Islet of Langerhans (tissue), 1 donor: ENCODE measurements around the gene ACVR1B.

ENCODE experiments used
- FAIRE-seq: peaks from one replicate; lab custom pipeline; 2011; peaks lifted over from hg19 to GRCh38; lab: Jason Lieb, UNC

ACVR1B gene

DNA sequence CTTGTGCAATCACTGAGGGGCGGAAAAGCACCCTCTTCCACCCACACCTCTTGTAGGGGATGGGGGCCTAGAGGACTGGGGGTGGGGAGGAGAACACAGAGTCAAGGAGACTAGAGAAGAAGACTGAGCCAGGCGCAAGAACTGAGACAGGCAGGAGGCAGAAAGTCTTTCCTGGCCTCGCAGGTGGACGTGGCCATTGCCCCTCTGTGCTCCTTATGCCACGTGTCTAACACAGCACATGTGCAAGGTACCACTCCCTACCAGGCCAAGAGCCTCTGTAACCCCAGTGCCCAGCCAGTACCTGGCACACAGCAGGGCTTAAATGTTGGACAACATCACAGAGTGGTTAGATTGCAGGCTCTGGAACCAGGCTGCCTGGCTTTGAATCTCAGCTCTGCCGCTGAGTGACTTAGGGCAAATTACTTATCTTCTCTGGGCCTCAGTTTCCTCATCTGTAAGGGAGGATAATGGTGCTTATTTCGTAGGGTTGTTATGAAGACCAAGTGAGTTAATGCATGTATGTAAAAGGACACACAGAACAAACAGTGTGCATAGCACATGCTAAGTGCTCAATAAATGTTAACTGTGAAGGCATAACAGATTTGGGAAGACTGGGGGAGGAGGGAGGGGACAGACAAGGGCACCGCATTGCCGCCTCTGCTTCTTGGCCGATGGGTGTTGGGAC, 53.9 kb downstream of the ACVR1B start:
- no peak for FAIRE-seq

- FAIRE-seq = no peak
Observed at GRCh38 chr12:52005903-52006703, 54.6 kb downstream of the ACVR1B start.

DNA sequence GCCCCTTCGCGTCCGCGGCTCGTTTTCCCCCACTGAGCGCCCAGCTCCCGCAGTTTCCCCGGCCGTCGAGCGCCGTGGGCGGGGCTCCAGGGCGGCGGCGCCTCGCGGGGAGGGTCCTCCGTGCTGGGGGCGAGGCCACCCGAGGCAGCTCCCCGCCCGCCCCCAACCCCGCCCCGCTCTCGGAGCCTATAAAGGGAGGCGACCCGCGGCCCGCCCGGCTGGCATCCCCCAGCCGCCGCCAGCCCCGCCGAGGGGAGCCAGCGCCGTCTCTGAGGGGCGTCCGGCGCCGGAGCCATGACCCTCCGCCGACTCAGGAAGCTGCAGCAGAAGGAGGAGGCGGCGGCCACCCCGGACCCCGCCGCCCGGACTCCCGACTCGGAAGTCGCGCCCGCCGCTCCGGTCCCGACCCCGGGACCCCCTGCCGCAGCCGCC, 55.2 kb downstream of the ACVR1B start, which contains the start of gene TAMALIN:
Gene TAMALIN, plus strand, starts transcription at position 221 of the 432 bp plus-strand sequence. Its CDS starts 74 bp downstream, at position 295.
- no peak for FAIRE-seq

DNA sequence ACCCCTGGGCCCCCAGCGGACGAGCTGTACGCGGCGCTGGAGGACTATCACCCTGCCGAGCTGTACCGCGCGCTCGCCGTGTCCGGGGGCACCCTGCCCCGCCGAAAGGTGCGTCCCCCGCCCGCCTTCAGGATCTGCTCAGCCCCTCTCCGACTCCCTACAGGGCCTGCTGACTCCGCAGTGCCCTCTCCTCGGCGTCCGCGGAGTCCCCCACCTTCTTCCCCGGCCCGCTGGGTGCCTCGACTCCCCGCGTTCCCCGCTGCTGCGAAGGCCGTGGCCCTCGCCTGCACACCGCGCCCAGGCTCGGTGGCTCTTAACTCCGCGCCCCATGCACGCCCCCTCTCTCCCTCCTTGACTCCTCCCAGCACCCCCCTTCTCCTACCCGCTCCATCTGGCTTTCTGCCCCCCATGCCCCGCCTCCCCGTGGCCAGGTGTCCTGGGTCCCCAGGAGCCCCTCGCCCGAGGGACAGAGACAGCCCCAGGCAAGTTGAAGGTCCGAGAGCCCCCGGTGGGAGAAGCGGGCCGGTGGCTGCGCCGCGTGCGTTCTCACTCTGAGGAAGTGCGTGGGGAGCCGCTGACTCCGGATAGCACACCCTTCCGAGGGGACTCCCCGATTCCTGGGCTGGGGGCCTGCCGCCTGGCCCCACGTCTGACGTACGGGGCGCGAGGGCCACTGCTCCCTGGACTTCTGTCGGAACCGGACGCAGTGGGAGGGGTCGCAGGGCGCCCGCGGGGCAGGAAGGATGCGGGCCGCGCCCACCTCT, 55.8 kb downstream of the ACVR1B start:
- no peak for FAIRE-seq

GRCh38 chr12:52007982-52008510, 56.5 kb downstream of the ACVR1B start:
- FAIRE-seq = no peak

DNA sequence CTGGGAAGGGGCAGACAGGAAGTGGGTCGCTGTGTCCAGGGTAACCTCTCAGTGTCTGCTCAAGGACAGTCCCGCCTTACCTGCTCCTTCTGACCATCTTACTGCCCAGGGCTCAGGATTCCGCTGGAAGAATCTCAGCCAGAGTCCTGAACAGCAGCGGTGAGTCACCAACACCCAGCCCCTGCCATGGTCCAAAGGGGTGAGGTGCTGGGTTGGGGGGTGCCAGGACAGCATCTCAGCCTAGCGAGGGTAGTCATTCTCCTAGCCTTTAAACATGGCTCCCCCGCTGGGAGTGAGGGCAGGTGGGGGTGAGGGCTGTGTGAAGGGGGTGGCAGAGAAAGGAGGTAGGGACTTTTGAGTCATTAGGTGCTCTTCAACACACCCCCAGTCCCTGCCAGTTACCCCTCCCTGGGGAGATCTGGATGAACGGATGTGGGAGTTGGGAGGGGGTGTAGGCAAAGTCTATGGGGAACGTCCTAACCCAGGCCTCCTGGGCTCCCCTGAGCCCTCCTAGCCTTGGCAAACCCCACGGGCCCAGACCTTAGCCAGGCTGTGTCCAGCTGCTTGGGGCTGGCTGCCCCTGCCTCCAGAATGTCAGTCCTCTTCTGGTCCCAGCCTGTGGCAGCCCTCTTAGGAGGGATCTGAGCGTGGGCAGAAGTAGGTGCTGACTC, 57.7 kb downstream of the ACVR1B start:
- no peak for FAIRE-seq

- no peak for FAIRE-seq
Observed at GRCh38 chr12:52010152-52010622, 58.7 kb downstream of the ACVR1B start.

GRCh38 chr12:52010692-52011601, 59.4 kb downstream of the ACVR1B start:
- FAIRE-seq = no peak

- FAIRE-seq = no peak
Observed at GRCh38 chr12:52011602-52012214, 60.2 kb downstream of the ACVR1B start.

DNA sequence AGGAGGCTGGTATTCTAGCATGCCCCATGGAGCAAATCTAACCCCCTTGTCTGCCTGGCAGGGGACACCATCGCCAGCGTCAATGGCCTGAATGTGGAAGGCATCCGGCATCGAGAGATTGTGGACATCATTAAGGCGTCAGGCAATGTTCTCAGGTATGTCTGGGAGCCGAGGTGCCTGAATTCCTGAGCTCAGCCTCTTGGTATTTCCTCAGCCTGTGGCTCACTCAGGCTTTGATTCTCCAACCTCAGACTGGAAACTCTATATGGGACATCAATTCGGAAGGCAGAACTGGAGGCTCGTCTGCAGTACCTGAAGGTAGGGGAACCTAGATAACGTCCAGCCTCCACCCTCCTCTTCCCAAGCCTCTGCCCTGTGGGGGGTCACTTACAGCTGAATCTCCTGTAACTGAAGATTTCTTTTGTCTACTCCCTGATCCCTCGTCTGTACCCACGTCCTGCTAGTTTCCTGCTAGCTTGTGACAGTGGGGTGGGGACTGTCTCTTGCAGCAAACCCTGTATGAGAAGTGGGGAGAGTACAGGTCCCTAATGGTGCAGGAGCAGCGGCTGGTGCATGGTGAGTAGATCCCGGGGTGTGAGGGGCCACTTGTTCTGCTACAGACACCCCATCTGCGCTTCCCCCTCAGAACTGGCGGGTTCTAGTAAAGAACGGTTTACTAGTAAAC, 62.3 kb downstream of the ACVR1B start:
- no peak for FAIRE-seq

GRCh38 chr12:52014567-52015530, 63.4 kb downstream of the ACVR1B start:
- FAIRE-seq = no peak

GRCh38 chr12:52015532-52016041, 64.1 kb downstream of the ACVR1B start:
- FAIRE-seq = no peak

GRCh38 chr12:52018433-52019112, 67.1 kb downstream of the ACVR1B start:
- FAIRE-seq = no peak

- FAIRE-seq = no peak
Observed at GRCh38 chr12:52019113-52019770, 67.7 kb downstream of the ACVR1B start.

- no peak for FAIRE-seq
Observed at GRCh38 chr12:52020539-52021336, 69.2 kb downstream of the ACVR1B start.

GRCh38 chr12:52022841-52023181, 71.3 kb downstream of the ACVR1B start:
- no peak for FAIRE-seq
